Liver (tissue), 3 donors: ENCODE data around the gene CACNA1I.

Experiments used
- FOXA1 ChIP-seq: IDR thresholded peaks from 2 replicates; pipeline ENCODE4 v1.6.1; 2016; ENCODE audit warnings: antibody characterized with exemption
- JUND ChIP-seq, 2 donors: IDR thresholded peaks; 2 replicates each; pipeline ENCODE4 v1.6.1; 2016; ENCODE audit warnings: antibody characterized with exemption in 2 of 2
- RXRA ChIP-seq, 2 donors: IDR thresholded peaks; 2 replicates each; pipeline ENCODE4 v1.6.1; 2017 to 2018; ENCODE audit warnings: antibody characterized with exemption in 2 of 2, mild to moderate bottlenecking in 1 of 2
- SP1 ChIP-seq: IDR thresholded peaks from 2 replicates; pipeline ENCODE4 v1.6.1; 2018; ENCODE audit warnings: antibody characterized with exemption, mild to moderate bottlenecking
- TAF1 ChIP-seq: conservative IDR thresholded peaks from 2 replicates; pipeline ENCODE4 v1.6.1; 2016; ENCODE audit warnings: antibody characterized with exemption, mild to moderate bottlenecking
- TF ChIP-seq, protein P1 (sequence below): fragments of 150-350 bp; IDR thresholded peaks from 2 replicates; pipeline ENCODE4 v1.5.1; 2017; ENCODE audit warnings: improper control_type of control experiment, low read depth, low read length; ENCODE audit not compliant: missing input control
- TF ChIP-seq, protein P2 (sequence below): IDR thresholded peaks from 2 replicates; pipeline ENCODE4 v1.6.1; 2016; ENCODE audit warnings: antibody characterized with exemption
- TF ChIP-seq, protein P3 (sequence below): IDR thresholded peaks from 2 replicates; pipeline ENCODE4 v1.6.1; 2016; ENCODE audit warnings: antibody characterized with exemption
- TF ChIP-seq, protein P4 (sequence below): IDR thresholded peaks from 2 replicates; pipeline ENCODE4 v1.6.1; 2016; ENCODE audit warnings: antibody characterized with exemption, mild to moderate bottlenecking
- donor health status: healthy.
- donor health status: healthy.

DNA sequence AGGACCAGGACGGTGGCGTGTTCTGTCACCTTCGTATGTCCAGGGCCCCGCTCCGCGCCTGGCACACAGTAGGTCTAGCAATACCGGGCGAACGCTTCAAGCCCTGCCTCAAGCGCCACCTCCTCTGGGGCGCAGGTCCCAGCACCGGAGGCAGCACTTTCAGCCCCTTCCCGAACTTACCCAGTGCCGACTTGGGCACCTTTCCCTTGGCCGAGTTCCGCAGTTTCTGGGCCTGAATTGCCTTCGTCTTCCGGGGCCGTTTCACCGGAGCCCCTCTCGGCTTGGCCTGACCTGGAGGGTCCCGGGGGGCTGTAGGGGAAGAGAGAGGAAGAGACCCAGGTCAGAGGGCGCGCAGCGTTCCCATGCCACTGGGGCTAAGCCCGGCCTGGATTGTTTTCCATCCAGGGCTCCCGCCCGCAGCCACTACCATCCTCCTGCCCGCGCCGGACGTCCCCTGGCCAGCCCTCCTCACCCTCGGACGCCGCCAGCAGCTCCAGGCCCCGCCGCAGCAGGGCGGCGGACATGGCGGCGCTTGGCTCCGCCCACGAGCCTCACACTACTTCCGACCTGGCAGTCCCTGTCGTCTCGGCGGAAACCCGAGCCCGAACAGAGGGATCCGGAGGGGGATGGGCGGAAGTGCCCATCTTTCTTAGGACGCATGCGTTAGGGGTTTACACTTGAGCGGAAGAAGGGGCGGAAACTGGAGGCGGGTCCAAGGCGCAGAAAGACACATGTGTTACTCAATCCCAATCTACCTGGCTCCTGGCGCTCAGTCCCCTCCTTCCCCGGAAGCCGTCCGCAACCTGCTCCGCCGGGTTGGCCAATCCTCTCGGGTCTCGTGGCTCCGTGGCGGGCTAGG, 38.1 kb upstream of the CACNA1I start, which contains the start of gene RPS19BP1:
- TF ChIP-seq, protein P1, sequence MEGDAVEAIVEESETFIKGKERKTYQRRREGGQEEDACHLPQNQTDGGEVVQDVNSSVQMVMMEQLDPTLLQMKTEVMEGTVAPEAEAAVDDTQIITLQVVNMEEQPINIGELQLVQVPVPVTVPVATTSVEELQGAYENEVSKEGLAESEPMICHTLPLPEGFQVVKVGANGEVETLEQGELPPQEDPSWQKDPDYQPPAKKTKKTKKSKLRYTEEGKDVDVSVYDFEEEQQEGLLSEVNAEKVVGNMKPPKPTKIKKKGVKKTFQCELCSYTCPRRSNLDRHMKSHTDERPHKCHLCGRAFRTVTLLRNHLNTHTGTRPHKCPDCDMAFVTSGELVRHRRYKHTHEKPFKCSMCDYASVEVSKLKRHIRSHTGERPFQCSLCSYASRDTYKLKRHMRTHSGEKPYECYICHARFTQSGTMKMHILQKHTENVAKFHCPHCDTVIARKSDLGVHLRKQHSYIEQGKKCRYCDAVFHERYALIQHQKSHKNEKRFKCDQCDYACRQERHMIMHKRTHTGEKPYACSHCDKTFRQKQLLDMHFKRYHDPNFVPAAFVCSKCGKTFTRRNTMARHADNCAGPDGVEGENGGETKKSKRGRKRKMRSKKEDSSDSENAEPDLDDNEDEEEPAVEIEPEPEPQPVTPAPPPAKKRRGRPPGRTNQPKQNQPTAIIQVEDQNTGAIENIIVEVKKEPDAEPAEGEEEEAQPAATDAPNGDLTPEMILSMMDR: no peak
- peak; percentile 87 for TF ChIP-seq SP1
- TF ChIP-seq FOXA1: no peak
- peak; percentile 68 to 84 for TF ChIP-seq JUND (IDR thresholded peaks at IDR 0.05)
- TF ChIP-seq, protein P2, sequence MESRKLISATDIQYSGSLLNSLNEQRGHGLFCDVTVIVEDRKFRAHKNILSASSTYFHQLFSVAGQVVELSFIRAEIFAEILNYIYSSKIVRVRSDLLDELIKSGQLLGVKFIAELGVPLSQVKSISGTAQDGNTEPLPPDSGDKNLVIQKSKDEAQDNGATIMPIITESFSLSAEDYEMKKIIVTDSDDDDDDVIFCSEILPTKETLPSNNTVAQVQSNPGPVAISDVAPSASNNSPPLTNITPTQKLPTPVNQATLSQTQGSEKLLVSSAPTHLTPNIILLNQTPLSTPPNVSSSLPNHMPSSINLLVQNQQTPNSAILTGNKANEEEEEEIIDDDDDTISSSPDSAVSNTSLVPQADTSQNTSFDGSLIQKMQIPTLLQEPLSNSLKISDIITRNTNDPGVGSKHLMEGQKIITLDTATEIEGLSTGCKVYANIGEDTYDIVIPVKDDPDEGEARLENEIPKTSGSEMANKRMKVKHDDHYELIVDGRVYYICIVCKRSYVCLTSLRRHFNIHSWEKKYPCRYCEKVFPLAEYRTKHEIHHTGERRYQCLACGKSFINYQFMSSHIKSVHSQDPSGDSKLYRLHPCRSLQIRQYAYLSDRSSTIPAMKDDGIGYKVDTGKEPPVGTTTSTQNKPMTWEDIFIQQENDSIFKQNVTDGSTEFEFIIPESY: no peak
- TF ChIP-seq TAF1: no peak
- TF ChIP-seq, protein P3, sequence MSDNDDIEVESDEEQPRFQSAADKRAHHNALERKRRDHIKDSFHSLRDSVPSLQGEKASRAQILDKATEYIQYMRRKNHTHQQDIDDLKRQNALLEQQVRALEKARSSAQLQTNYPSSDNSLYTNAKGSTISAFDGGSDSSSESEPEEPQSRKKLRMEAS: peak; percentile 99
- TF ChIP-seq, protein P4, sequence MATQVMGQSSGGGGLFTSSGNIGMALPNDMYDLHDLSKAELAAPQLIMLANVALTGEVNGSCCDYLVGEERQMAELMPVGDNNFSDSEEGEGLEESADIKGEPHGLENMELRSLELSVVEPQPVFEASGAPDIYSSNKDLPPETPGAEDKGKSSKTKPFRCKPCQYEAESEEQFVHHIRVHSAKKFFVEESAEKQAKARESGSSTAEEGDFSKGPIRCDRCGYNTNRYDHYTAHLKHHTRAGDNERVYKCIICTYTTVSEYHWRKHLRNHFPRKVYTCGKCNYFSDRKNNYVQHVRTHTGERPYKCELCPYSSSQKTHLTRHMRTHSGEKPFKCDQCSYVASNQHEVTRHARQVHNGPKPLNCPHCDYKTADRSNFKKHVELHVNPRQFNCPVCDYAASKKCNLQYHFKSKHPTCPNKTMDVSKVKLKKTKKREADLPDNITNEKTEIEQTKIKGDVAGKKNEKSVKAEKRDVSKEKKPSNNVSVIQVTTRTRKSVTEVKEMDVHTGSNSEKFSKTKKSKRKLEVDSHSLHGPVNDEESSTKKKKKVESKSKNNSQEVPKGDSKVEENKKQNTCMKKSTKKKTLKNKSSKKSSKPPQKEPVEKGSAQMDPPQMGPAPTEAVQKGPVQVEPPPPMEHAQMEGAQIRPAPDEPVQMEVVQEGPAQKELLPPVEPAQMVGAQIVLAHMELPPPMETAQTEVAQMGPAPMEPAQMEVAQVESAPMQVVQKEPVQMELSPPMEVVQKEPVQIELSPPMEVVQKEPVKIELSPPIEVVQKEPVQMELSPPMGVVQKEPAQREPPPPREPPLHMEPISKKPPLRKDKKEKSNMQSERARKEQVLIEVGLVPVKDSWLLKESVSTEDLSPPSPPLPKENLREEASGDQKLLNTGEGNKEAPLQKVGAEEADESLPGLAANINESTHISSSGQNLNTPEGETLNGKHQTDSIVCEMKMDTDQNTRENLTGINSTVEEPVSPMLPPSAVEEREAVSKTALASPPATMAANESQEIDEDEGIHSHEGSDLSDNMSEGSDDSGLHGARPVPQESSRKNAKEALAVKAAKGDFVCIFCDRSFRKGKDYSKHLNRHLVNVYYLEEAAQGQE: peak; percentile 91
- TF ChIP-seq RXRA (IDR thresholded peaks at IDR 0.05): peak; percentile 60 to 74
